ENCODE data around the gene XAB2.

XAB2 gene

DNA sequence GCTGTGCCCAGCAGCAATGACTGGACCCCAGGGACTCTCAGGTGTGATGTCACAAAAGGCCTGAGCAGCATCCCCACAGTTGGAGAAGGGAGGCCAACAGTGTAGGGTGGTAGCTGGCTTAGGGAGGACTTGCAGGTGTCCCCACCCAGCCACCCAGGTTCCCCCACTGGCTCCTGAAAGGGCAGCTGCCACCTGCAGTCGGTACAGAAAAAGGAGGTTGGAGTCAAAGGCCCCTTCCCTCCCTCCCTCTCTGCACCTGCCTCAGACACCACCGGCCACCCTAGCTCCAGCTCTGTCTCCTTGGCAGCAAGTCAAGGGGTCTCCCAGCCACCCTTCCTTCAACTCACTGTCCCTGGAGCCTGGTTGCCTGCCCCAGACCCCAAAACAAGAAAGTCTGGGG lies 4.4 kb upstream of the XAB2 start, which contains the start of gene PCP2:
Gene PCP2 (minus strand): TSS at position 22 of the 400 bp plus-strand sequence. CDS start 262 bp downstream, outside the sequence.
- DNase-seq (ENCODE audit: low read depth in 2 of 3, low spot score in 1 of 3): no peak

DNA sequence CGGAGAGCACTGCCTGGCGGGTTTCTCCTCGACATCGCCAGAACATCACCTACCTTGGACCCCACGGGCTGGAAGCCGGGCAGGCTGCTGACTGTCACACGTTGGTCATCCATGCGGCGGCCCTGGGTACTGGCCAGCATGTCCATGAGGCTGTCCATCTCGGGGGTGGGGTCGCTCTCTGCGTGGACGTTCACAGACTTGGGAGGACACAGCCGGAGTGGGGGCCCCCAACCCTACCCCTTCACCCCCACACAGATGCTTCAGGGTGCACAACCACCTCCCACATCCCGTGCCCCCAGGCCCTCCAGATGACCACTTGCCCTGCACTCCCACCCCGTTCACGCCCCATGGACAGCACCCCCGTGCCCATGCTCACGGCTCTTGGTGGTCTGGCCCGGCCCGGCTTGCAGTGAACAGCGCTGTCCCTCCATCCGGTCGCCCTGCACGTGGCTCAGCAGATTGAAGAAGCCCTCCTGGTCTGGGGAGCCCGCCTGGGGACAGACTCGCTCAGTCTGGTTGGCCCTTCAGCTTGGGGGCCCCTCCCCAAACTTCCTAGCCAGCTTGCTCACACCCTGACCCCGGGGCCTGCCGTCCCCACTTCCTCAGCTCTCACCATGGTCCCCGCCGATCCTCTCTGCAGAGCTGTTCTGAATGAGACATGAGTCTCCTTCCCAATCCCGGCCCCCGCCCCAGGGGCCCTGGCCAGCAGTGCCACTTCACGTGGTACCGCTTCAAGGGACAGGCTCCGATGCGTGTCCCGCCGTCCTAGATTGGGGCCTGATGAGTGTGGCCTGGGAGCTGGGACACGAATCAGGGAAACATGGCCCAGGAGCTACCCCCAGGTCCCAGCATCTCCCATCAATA lies 3.2 kb upstream of the XAB2 start:
- DNase-seq (ENCODE audit: low read depth in 2 of 3, low spot score in 1 of 3): no peak

DNA sequence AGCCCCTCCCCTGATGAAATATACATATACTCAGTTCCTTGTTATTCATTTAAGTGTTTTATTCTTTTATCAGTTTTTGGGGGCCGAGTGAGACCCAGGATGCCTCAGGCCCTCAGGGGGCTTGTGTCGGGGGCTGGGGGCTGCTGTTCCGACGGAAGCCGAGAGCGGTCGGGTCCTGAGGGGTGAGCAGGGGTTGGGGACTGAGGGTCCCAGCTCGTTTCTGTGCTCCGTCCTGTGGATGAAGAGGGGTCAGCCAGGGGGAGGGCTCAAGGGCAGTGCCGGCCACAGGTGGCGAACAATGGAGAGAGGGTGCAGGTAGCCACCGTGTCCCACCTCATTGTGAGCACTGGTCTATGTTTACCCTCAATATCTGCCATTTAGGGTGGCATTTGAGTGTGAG lies 2.2 kb upstream of the XAB2 start:
- no peak for DNase-seq (ENCODE audit: low read depth in 2 of 3, low spot score in 1 of 3)

DNA sequence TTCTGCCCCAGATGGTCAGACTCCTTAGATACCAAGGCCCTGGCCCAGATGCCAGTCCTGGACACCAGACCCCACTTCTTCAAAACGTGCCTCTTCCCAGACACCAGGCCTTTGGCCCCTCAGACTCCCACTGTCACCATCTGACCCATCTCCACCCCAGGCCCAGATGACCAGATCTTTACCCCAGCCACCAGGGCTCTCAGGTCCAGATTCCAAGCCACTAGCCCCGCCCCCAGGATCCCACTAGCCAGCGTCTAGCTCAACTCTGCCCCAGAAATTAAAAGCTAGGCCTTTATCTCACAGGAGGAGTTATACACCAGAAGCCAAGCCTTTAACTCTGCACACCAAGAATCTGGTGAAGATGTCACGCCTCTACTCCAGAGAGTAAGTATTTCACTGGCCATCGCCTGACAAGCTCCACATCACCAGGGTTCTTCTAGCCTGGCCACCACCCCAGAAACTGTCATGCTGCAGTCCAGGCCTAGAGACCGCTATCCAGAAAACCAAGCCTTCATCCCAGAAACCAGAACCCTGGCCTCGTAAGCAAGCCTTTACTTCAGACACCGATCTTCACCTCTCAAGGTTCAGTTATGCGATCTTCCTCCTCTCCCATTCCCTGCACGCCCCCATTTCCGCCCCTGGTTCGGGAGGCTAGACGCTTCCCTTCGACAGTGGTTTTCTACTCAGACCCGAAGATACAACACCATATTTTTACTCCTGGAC lies 595 bp downstream of the XAB2 start:
- no peak for DNase-seq (ENCODE audit: low read depth in 2 of 3, low spot score in 1 of 3)

DNA sequence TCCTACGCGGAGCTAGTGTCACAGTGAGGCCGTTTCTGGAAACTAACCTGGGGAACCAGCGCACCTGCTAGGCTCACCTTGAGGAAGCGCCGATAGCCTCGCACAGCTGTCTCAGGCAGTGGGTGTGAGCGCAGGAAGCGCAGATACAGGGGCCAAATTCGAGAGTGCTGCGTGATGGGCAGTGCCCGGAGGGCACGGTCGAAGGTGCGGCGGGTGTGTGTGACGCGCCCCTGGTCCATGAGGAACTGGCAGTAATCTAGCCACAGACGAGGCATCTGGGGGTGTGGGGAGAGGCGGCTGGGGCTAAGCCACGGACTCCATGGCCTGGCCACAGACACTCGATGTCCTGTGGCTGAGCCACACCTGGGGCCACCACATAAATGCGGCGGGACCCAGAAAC lies 2.2 kb downstream of the XAB2 start:
- no peak for DNase-seq (ENCODE audit: low read depth in 2 of 3, low spot score in 1 of 3)

DNA sequence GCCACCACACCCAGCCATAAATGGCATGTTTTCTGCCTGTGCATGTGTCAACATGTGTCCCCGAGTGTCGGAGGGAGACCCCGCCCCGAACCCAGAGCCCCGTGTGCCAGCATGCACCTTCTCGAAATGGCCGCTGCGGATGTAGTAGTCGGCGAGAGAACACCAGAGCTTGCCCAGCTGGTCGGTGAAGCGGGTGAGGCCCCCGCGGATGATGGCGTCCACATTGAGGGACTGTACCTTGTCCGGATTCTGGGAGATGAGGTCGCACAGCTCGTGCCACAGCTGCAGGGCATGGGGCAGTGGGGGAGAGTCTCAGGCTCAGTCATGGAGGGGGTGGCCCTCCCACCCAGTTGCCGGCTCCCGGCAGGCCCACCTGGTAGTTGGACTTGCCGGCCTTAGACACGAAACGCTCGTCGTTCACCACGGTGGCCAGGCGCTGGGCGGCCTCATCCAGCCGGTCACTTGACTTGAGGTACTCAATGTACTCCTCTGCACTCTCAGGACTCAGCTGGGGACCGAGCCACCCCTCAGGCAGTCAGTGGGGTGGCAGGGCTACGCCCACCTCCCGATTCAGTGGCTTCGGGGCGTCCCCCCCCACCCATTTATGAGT lies 3.5 kb downstream of the XAB2 start:
- no peak for DNase-seq (ENCODE audit: low read depth in 2 of 3, low spot score in 1 of 3)

DNA sequence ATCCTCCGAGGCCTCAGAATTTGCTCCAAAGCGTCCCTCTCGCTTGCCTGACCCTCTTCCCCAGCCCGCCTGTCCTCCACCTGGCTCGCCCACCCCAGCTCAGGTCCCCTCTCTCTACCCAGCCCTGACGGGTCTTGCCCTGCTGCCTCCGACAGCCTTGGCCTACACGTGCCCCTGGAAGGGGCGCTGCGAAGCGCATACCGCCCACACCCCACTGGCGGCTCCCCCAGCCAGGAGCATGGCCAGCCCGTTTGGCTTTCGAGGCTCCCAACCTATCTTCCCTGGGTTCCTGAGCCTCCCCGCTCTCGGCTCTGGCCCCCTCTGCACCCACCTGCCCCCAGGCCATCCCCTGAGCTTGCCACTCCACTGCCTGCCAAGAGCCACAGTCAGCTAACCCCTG lies 4.5 kb downstream of the XAB2 start:
- no peak for DNase-seq (ENCODE audit: low read depth in 2 of 3, low spot score in 1 of 3)

DNA sequence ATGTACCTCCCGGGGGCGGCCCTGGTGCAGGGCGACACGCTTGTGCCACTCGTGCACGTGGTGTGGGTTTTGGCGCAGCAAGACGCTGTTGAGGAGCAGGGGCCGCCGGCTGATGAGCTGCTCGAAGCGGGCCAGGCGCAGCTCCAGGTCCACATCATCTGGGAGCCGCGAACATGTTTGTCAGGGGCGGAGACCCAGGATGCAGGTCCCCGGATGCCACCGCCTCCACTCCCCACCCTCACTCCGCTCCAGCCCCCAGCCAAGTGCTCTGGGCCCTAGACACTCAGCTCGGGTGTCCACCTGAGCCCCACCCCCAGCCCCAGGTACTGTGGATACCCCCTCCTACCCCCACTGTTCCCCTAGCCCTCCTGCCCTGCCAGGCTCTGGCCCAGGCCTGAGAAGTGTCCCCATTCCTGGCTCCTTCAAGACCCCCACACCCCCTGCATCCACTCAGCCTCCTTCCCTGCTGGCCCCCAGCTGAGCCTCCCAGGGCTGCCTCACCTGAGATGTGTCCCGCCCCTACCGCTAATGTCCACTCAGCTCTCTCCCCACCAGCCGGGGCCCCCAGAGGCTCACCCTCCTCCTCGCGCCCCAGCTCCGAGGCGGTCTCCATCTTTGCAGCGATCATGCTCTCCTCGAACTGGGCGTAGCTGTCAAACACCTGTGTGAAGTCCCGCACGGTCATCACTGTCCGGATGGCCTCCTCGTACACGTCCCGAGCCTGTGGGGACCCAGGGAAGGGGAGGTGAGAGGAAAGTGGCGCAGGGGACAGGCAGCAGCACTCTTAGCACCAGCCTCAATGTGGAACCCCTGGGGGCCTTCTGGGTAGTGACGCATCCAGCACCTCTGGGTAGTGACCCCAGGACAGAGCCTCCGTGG lies 5.4 kb downstream of the XAB2 start:
- DNase-seq (ENCODE audit: low read depth in 2 of 3, low spot score in 1 of 3): no peak

DNA sequence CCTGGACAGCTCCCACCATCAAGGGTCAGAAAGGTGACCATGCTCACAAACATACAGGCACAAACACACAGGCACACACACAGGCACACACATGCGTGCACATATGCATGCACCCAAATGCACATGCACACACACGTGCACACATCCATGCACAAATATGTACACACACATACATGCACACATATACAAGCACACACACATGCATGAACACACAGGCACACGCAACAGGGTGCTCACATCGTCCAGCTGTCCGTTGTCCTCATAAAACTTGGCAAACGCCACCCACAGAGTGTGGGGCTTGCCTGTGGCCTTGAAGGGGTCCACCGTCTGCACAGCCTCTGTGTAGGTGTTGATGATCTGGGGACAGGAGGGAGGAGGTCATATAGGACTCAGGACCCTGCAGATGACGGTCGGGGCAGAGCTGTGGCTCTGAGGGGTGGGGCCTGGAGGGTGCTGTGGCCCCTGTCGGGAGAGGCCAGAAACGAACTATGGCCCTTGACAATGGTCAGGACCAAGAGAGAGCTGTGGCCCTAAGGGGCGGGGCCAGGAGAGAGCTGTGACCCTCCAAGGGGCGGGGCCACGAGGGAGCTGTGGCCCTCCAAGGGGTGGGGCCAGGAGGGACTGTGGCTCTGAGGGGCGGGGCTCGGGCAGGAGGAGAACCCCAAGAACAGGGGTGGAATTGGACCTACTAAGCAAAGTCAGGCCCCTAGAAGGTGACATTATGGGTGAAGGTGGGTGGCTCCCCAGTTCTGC lies 6.2 kb downstream of the XAB2 start:
- DNase-seq (ENCODE audit: low read depth in 2 of 3, low spot score in 1 of 3): no peak

DNA sequence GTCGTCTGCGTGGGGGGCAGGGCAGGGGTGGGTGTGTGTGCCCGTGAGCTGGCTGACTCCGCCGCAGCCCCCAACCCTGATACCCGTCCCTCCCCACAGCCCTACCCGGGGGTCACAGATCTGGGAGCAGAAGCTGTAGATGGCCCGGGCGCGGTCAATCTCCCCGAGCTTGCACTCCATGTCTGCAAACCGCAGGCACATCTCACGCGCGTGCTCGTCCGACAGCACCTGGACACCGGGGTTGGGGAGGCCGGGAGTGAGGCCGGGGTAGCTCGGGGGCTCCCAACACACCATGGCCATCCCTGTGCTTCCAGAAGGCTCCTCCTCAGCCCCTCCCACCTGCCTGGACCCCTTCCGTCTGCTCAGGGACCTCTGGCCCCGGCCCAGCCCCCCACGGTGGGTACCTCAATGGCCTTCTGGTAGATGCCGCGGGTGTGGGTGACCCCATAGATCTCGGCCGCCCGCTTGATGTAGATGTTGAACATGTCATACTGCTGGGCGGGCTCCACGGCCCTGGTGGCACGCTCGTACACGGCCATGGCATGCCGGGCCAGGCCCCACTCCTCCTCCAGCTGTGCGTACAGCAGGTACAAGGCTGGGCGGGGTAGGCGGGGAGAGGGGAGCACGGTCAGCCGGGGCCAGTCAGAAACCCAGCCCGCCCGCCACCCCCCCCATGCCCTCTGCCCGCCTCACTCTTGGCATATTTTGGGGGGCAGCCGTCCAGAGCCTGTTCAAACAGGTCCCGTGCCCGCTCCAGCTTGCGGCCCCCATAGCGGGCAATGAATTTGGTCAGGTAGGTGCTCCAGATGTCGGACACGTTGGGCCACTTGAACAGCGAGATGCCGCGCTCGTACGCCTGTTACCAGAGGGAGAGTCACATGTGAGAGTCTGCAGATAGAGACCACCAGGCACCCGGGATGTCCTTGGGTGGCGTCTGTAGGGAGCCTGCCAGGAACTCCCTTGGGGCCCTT lies 8.6 kb downstream of the XAB2 start:
- DNase-seq (ENCODE audit: low read depth in 2 of 3, low spot score in 1 of 3): no peak

DNA sequence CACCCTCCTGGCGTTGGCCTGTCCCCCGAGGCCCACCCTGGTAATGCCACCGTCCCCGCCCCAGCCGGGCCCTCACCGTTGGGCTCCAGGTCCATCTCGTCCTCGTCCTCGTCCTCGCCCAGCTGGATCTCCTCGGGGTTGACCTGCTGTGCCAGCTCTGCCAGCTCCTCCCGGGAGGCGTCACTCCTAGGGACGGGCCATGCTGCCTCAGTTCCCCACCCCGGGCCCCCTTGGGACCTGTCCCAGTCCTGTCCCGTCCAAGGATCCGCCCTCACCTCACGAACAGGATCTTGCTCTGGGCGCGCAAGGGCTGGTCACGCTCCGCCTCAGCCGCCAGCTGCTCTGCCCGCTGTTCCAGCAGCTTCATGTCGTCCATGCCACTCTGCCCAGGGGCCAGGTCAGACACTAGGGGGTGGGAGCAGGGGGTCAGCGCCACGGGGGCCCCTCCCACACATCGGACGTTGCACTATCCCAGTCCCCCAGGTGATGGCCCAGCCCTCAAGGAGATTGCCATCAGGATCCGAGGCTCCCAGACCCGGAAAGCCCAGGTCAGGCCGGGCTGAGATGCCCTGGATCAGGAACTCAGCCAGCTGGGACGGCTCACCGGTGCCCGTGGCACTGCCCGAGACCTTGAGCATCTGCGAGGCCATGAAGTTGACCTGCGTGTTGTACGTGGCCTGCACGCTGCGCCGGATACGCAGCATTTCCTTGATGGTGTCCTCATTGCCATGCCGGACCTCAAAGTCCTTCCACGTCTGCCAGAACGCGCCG lies 9.5 kb downstream of the XAB2 start:
- DNase-seq (ENCODE audit: low read depth in 2 of 3, low spot score in 1 of 3): no peak

DNA sequence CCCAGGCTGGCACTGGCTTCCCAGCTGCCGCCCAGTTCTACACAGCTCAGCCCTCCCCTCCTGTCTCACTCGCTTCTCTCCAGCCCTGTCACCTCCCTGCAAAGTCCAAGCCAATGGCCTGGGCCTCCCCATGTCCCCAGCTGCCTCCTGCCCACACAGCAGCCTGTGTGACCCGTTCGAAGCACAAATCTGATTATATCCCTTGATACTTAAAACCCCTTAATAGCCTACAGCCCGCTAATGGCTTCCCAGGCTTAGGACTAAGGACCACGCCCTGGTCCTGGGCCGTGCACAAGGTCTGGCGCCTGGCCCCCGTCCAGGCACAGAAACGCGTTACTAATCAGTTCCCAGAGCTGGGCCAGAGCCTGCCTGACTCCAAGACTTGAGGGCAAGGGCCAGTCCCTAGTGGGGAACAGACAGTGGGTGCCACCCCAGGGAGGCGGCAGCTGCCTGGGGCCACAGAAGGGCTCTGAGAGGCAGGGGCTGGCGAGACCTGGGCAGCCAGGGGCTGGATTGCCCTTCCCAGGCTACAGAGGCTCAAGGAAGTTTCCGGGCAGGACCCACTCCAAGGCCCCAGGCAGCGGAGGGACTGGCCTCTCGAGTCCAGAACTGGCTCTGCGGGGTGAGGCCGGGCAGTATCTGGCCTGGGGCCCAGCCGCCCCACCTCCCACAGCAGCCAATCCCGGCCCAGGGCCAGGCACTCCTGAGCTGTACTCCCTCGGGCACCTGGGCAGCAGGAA lies 10.4 kb downstream of the XAB2 start:
- no peak for DNase-seq (ENCODE audit: low read depth in 2 of 3, low spot score in 1 of 3)

DNA sequence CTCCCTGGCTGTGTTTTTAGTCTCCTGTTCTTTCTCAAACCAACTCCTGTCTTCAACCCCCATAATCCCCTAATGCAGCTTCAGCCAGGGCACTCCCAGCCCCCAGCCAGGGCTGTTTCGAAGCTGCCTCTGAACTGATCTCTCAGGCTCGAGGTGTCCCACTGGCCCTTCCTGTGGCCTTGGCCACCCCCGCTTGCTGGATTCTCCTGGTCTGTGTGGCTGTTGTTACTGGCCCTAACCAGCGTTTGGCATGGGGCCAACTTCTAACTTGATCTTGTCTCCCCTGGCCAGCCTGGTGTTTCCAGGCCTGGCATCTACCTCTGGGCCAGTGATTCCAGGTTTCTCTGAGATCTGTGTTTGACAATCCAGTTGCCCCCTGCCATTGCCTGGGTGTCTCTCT lies 11.0 kb downstream of the XAB2 start:
- no peak for DNase-seq (ENCODE audit: low read depth in 2 of 3, low spot score in 1 of 3)

DNA sequence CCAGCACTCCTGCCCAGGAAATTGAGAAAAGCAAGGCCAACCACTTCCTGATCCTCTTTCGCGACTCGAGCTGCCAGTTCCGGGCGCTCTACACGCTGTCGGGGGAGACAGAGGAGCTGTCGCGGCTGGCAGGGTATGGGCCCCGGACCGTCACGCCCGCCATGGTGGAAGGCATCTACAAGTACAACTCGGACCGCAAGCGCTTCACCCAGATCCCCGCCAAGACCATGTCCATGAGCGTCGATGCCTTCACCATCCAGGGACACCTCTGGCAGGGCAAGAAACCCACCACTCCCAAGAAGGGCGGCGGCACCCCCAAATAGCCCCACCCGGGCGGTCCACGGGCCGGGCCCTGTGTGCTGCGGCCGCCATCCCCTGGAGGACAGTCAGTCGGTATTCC lies 11.6 kb downstream of the XAB2 start:
- DNase-seq (ENCODE audit: low read depth in 2 of 3, low spot score in 1 of 3): no peak

DNA sequence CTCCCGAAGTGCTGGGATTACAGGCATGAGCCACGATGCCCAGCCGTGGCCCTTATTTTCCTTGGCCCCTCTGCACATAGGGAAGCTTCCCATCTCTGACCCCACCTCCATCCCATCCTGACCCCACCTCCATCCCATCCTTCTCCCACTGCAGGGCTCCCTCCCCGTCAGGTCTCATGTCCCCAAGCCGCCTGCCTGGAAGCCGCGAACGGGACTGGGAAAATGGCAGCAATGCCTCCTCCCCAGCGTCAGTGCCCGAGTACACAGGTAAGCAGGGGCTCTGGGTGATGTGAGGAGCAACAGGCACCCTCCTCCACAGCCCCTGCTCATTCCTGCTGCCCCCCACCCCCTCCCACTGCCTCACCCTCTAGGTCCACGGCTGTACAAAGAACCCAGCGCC lies 12.2 kb downstream of the XAB2 start:
- no peak for DNase-seq (ENCODE audit: low read depth in 2 of 3, low spot score in 1 of 3)

DNA sequence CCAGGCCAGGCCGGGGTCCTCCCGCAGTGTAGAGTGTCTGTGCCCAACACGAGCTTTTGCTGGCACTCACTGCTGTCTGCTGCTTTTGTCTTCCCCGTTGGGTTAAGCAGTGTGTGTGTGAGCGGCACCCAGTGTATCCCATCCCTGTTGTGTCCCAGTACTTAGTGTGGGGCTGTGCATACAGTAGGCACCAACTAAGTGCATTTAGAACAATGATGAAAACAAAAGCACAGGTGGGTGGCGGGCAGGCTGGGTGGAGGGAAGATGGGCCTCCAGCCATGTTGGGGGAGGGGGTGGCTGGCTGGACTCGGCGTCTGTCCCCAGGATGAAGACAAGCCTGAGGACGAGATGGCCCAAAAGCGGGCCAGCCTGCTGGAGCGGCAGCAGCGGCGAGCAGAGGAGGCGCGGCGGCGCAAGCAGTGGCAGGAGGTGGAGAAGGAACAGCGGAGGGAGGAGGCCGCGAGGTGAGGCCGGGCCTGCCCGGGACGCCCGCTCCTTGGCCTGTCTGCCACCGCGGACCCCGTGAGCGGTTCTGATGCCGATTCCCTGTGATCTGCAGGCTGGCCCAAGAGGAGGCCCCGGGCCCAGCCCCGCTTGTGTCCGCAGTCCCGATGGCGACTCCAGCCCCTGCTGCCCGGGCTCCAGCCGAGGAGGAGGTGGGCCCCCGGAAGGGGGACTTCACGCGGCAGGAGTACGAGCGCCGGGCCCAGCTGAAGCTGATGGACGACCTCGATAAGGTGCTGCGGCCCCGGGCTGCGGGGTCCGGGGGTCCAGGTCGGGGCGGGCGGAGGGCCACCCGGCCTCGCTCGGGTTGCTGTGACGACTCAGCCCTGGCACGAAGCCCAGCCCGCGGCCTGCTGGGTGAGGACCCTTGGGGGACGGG lies 14.2 kb downstream of the XAB2 start:
- DNase-seq (ENCODE audit: low read depth in 2 of 3, low spot score in 1 of 3): no peak
